ENCODE data around the gene CDH4. TPM values are rescaled to one million over a fixed set of nuclear protein-coding genes. Genes with fewer than 3 reads are reported as not detected.

CDH4 gene
- polyA plus RNA-seq, 1 experiment: 1.5 TPM

DNA sequence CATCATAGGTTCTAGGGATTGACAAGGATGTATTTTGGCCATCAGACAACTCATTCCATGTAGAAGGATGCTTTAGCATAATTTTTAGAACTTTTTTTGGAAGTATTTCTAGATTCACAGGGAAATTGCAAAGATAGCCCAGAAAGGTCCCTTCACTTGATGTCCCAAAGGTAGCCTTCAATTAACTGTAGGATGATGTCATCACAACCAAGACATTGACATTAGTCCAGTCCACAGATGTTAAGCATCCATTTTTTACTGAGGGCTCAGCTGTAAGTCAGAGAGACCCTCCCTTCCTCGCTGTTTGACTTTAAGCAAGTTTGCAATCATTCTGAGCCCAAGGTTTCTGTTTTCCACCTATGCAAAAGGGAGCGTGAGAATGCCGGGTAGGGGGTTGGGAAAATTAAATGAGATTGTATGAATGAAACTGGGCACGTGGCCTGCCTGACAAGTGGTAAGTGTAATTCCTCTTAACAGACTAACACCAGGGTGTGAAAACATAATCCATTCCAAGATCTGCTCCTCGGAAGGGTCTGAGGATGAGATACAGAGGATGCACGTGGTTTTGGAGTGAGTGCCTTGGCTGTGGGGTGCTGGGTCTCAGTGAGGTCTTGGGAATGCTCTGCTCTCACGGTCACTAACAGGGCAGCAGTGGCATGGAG, 126.8 kb downstream of the CDH4 start:
- TF ChIP-seq, protein P1, sequence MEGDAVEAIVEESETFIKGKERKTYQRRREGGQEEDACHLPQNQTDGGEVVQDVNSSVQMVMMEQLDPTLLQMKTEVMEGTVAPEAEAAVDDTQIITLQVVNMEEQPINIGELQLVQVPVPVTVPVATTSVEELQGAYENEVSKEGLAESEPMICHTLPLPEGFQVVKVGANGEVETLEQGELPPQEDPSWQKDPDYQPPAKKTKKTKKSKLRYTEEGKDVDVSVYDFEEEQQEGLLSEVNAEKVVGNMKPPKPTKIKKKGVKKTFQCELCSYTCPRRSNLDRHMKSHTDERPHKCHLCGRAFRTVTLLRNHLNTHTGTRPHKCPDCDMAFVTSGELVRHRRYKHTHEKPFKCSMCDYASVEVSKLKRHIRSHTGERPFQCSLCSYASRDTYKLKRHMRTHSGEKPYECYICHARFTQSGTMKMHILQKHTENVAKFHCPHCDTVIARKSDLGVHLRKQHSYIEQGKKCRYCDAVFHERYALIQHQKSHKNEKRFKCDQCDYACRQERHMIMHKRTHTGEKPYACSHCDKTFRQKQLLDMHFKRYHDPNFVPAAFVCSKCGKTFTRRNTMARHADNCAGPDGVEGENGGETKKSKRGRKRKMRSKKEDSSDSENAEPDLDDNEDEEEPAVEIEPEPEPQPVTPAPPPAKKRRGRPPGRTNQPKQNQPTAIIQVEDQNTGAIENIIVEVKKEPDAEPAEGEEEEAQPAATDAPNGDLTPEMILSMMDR (IDR thresholded peaks at IDR 0.05; ENCODE audit: insufficient read depth, low read depth, low read length): no peak
- no peaks in the 10 kb centered on the region for H3K36me3 ChIP-seq (ENCODE audit: control insufficient read depth, insufficient read depth, low read length)
- POLR2A ChIA-PET: no interaction called here
- DNase-seq (ENCODE audit: low read depth): no peak
- CTCF ChIA-PET: no interaction called here
- H3K4me3 ChIP-seq (ENCODE audit: low read depth, low read length): no peak overlapping the region
- H3K27me3 ChIP-seq (ENCODE audit: control insufficient read depth, insufficient read depth, low read length): no peaks in the 10 kb centered on the region

DNA sequence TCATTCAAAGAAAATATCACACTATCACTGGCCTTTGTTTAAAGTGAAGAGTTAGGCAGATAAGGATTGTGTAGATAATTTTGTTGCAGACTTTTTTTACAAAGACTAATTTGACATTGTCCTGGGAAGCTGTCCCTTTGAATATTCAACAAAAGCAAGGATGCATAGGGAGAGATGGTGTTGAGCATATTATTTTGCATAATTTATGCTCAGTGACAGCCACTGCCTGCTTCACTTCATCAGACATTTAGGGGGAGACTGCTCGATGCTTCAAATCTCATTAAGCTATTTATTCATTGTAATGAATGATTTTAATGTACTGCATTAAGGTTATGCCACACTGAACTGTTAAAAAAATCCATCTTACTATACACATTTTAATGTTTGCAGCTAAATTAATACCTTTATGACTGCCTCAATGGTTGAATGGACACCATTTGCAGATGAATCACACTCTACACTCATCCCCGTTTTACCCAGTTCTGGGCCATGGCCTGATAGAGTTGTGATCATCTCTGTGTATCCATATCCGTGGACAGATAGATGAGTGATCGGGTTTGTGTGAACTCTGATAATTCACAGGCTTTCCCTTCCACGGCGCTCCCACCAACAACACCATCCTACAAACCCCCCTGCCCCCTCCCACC, 128.0 kb downstream of the CDH4 start:
- H3K27me3 ChIP-seq (ENCODE audit: control insufficient read depth, insufficient read depth, low read length): no peaks in the 10 kb centered on the region
- TF ChIP-seq, protein P1 (IDR thresholded peaks at IDR 0.05; ENCODE audit: insufficient read depth, low read depth, low read length): no peak
- no peak overlapping the region for H3K4me3 ChIP-seq (ENCODE audit: low read depth, low read length)
- ChIA-PET POLR2A (no interaction called here), CTCF (no interaction called here)
- no peak for DNase-seq (ENCODE audit: low read depth)
- no peaks in the 10 kb centered on the region for H3K36me3 ChIP-seq (ENCODE audit: control insufficient read depth, insufficient read depth, low read length)

DNA sequence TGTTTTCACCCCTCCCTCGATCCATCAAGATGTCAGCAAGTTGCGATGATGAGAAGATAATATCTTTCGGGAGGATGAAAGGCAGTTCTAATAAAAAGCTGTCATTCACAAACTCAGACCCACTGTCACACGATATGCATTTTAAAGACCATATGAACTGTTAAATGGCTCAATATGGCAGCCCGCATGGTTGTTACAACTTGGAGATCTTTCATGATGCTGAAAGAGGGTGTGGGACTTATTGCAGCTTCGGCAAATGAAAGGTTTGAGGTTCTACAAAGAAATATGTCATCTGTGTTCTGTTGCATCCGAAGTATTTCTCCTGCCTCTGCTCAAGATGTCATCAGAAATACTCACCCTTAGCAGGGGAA, 128.5 kb downstream of the CDH4 start:
- ChIA-PET CTCF (no interaction called here), POLR2A (no interaction called here)

DNA sequence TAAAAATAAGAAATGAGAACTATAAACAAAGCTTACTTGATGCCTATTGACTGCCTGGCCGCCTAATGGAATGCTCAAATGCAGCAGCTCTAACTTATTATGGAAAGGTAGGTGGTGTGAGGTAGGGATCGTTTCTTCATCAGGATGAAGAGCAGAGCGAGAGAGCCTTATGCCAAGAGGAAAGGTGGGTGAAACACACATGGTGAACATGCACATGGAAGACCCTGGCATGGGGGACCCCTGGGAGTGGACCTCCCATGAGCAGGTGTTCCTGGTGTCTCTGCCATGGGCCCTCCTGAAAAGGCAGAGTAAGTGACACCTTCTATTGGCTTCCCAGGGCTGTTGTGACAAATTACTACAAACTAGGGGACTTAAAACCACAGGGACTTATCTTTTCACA, 130.1 kb downstream of the CDH4 start:
- DNase-seq (ENCODE audit: low read depth): no peak
- Histone ChIP-seq H3K4me3 (ENCODE audit: low read depth, low read length) (no peak overlapping the region), H3K36me3 (ENCODE audit: control insufficient read depth, insufficient read depth, low read length) (no peaks in the 10 kb centered on the region), H3K27me3 (ENCODE audit: control insufficient read depth, insufficient read depth, low read length) (no peaks in the 10 kb centered on the region)
- TF ChIP-seq, protein P1 (IDR thresholded peaks at IDR 0.05; ENCODE audit: insufficient read depth, low read depth, low read length): no peak
- CTCF ChIA-PET: no interaction called here
- POLR2A ChIA-PET: no interaction called here

More for the DNA sequence above, 128.5 kb downstream of the CDH4 start:
- H3K4me3 ChIP-seq (ENCODE audit: low read depth, low read length): no peak overlapping the region
- no peak for DNase-seq (ENCODE audit: low read depth)
- TF ChIP-seq, protein P1 (IDR thresholded peaks at IDR 0.05; ENCODE audit: insufficient read depth, low read depth, low read length): no peak
- no peaks in the 10 kb centered on the region for H3K36me3 ChIP-seq (ENCODE audit: control insufficient read depth, insufficient read depth, low read length)
- no peaks in the 10 kb centered on the region for H3K27me3 ChIP-seq (ENCODE audit: control insufficient read depth, insufficient read depth, low read length)

DNA sequence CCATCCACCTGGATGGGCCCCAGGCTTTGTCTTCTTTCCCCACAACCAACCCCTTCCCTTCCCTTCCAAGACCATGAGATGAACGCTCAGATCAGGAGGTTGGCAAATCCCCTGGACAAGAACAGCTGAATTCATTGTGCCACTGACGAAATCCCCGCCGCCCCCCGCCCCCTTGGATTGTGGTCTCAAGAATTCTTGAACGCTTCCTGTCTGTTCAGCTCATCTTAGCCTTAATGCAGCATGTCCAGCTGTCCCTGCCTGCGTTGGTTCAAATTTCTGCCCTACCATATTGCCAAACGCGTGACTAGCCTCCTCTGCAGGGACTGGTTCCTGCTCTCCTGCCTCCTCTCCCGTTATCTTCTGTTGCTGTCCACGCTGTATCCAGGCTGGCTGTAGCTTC, 133.2 kb downstream of the CDH4 start:
- Histone ChIP-seq H3K4me3 (ENCODE audit: low read depth, low read length) (no peak overlapping the region), H3K36me3 (ENCODE audit: control insufficient read depth, insufficient read depth, low read length) (no peaks in the 10 kb centered on the region), H3K27me3 (ENCODE audit: control insufficient read depth, insufficient read depth, low read length) (no peaks in the 10 kb centered on the region)
- POLR2A ChIA-PET: no interaction called here
- TF ChIP-seq, protein P1 (IDR thresholded peaks at IDR 0.05; ENCODE audit: insufficient read depth, low read depth, low read length): no peak
- CTCF ChIA-PET: interaction anchor here (0.6 kb wide), 1 partner anchor 47 kb away, joined by 3 read pairs; no protein-coding TSS in a partner anchor
- DNase-seq (ENCODE audit: low read depth): no peak

Measured in BJ (cell line).